NCI-H748 (cell line): ENCODE data around the gene ZNF507.

Experiments
- DNase-seq: peaks from one replicate; lab custom pipeline; 2025; ENCODE audit not compliant: unreplicated experiment; lab: John Stamatoyannopoulos, UW

Gene ZNF507

GRCh38 chr19:32339423-32339822, 6.0 kb upstream of the ZNF507 start:
- DNase-seq: no peak

DNA sequence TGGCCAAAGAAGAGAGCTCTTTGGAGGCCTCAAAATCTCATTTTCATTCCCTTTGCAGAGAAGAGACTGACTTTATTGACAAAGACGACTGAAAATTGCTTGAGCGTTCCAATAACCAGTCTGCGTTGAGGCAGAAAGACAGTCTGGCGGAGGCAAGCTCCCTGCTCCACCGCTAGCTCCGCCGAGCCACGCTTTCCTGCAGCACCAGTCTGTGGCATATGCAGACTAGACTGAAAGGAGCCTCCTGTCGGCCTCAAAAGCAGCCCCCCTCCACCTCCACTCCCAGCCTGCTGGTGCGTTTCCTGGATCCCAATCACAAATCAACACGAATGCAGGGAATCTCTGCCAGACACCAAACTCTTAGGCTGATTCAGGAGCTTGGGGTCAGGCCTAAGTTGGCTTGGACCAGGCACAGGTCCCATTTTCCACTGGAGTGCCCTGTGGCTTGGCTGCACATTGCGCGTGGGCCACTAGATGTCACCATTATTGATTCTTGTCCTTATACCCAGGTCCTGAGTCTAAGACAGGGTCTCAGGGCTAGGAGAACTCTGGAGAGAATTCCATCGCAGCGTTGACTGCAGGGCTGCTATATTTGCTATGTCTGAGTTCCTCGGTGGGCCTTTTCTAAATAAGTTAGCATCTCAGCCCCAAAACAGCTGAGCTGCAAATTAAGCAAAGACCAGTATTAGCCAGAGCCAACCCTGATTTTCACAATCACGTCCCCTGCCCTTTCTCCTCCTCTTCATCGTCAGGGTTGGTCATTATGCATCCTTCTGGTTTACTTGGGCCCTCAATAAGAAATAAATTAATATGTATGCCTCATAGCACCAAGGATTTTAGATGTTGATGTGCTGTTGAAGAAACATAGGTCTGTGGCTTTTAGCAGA, 5.2 kb upstream of the ZNF507 start:
- peak; percentile 45 for DNase-seq

DNA sequence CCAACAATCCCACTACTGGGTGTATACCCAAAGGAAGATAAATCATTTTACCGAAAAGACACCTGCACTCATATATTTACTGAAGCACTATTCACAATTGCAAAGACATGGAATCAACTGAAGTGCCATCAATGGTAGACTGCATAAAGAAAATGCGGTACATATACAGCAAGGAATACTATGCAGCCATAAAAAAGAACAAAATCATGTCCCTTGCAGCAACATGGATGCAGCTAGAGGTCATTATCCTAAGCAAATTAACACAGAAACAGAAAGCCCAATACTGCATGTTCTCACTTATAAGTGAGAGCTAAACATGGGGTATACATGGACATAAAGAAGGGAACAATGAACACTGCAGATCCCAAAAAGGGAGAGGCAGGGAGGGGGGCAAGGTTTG, 2.7 kb upstream of the ZNF507 start:
- no peak for DNase-seq

DNA sequence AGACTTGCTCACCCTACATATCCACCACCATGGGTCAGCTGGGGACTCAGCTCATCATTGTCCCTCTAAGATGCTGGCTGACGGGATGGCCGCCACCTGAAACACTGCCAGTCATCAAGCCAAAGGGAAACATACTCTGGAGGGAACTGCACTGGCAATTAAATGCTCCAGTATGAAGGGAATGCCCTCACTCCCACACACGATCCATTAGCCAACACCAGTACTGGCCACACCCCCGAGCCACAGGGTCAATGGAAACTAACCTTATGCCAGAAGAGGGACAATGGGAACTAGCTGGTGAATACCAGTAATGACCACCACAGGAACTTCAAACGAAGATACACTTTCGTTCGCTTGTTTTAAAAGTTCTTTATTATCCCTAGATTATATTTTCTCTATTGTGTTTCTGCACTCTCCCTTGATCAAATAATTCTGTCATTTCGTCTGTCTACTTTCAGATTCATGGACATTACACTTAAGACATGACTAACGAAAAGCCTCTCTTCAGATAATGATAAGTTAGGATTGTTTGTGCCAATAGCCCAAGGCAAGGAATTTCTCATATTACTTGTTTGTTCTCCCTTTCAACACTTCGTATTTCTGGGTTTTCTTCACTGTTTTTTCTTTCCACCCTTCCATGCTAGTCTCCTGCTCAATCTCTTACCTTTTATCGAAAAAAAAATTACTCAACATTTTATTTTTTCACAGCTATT, 1.7 kb upstream of the ZNF507 start:
- no peak for DNase-seq

- DNase-seq: no peak
These were observed 1.5 kb downstream of the ZNF507 start for GRCh38 chr19:32346901-32347300.

GRCh38 chr19:32347573-32347972, 2.2 kb downstream of the ZNF507 start:
- DNase-seq: no peak

- DNase-seq: no peak
These were observed 3.6 kb downstream of the ZNF507 start for GRCh38 chr19:32349051-32349450.

DNA sequence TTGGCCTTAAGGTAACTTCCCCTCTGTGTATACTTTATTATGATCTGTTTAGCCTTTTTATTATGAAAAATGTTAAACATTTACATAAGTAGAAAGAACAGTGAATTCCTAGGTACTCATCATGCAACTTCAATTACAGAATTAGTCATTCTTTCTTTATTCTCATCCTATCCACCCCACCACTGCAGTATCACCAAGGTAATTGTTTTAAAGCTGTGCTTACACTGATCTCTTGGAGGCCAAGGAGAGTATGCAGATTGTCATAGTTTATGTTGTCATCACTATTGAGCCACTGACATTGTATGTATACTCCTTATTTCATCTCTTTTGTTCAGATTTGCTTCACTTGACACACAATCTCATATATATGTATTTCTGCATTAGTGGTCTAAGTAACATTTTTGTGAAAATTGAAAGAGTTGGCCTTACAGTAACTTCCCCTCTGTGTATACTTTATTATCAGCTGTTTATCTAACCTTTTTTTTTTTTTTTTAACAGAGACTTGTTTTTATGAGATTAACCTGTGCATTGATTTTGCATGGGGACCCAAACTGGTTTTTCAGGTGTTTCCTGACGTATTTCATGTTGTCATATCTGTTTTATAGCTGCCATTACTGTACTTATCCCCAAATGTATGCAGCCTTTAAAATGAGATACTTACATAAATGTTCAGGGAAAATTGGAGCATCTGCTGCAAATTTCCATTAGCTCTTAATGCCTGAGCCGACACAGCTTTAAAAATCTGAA, 4.5 kb downstream of the ZNF507 start:
- no peak for DNase-seq

DNA sequence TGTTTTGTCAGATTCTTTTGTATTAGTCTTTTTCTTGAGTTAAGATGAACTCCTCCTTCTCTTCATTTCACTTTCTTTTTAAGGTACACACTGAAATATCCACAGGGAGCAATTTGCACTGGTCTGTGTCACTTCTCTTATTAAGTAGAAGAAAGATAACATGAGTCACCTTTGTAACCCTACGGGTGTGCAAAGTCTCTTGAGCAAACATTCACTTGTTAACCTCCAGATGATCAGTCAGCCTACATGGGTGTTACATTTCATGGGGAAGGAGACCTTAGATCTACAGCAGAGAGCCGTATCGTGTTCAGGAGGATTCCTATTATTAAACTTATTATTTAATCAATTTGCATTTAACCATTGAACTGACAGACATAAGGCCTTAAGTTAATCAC, 5.1 kb downstream of the ZNF507 start:
- no peak for DNase-seq

DNA sequence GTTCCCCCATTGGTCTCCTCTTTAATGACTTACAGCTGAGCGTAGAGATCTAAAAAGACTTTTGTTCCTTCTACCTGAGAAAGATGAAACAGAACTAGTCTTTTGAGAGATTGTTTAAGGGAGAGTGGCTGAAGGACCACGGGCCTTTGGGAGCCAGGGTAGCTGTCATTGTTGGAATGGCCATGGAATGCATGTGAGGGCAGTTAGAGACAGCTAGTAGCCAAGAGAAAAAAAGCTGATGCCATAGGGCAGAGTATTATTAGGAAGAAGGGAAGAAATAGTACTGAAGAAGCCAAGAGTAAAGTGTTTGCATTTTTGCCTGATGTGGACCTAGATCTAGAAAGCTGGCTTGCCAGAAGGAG, 5.6 kb downstream of the ZNF507 start:
- no peak for DNase-seq

DNA sequence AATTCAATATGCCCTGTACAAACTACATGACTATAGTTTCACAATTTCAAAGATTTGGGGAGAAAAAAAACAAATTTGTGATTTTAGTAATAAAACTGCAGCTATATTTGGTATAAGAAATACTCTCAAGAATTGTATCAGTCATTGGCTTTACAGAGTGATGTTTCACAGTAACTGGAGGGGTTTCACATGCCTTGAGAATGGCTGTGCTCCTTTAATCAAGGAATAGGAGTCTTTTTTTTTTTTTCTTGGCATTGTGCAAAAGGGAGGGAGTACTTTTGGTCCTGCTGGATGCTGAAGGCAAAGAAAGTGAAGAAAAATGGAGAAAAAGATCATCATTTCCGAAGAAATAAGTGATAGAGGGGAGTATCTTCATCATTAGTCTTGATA, 6.8 kb downstream of the ZNF507 start:
- DNase-seq: no peak

GRCh38 chr19:32354345-32354744, 8.9 kb downstream of the ZNF507 start:
- DNase-seq: no peak

DNA sequence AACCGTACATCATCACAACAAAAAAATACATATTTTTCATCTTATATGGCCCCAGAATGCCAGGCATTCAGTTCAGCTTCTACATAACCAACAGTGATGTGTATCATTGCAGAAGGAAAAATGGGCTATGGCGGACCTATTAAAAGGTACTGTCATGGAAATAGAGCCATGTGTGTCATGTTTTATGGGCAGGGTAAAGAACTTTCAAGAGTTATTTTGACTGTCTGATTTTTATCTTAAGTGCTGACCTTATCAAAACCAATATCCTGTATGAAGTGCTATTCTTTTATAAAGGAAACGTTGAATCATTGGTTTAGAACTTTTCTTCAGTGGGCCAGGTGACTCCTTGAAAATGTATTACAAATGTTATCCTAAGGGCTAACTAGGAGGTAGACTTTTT, 9.9 kb downstream of the ZNF507 start:
- DNase-seq: no peak

DNA sequence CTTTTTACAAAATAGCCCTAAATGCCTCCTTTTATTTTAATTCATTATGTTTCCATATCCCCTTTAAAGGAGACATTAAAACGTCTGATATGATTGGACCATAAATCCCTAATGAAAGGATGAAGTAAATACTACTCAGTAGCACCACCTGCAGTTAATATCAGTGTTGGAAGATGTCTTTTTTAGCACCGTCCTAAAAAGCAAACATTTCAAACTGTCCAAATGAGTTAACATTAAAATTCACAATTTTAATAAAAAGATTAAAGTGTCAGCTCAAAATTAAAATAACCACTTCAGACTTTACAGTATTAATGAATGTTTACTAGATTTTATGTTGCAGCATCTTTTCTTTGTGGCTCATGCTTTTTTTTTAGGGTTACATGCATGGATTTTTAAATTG, 12.3 kb downstream of the ZNF507 start:
- no peak for DNase-seq

GRCh38 chr19:32358321-32358720, 12.9 kb downstream of the ZNF507 start:
- DNase-seq: no peak

- DNase-seq: no peak
These were observed 14.2 kb downstream of the ZNF507 start for GRCh38 chr19:32359581-32359980.

DNA sequence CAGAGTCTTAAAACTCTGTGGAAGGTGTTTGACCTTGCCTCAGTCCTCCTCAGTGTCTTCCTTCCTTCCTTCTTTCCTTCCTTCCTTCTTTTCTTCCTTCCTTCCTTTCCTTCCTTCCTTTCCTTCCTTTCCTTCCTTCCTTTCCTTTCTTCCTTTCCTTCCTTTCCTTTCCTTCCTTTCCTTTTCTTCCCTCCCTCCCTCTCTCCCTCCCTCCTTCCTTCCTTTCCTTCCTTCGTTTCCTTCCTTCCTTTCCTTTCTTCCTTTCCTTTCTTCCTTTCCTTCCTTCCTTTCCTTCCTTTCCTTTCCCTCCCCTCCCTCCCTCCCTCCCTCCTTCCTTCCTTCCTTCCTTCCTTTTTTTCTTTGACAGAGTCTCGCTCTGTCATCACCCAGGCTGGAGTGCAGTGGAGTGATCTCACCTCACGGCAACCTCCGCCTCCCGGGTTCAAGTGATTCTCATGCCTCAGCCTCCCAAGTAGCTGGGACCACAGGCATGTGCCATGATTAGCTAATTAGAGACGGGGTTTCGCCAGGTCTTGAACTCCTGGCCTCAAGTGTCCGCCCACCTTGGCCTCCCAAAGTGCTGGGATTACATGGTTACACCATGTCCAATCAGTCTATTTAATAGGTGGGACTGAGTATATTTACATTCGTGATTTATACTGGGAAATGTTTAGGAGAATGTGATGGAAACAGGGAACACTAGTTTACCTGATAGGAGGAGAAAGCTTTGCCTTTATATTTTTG, 16.3 kb downstream of the ZNF507 start:
- no peak for DNase-seq

- no peak for DNase-seq
These were observed 16.9 kb downstream of the ZNF507 start for GRCh38 chr19:32362318-32362691.

DNA sequence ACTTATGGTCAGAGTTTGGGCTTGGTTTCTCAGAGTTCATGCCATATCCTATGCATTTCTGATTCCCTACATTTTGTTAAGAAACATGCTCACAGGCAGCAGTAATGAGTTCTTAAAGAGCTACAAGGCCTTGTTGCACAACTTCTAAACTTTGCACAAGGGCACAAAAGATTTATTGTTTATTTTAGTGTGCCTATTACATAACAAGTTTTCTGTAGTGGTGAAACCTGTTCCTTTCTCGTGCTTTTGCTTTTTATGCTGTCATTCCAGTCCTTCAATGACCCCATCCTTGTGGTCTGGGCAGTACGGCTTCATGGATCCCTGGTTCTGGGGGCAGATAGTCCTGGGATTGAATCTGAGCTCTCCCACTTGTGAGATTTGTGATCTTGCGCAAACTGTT, 17.8 kb downstream of the ZNF507 start:
- no peak for DNase-seq

- DNase-seq: no peak
These were observed 18.2 kb downstream of the ZNF507 start for GRCh38 chr19:32363632-32364031.

DNA sequence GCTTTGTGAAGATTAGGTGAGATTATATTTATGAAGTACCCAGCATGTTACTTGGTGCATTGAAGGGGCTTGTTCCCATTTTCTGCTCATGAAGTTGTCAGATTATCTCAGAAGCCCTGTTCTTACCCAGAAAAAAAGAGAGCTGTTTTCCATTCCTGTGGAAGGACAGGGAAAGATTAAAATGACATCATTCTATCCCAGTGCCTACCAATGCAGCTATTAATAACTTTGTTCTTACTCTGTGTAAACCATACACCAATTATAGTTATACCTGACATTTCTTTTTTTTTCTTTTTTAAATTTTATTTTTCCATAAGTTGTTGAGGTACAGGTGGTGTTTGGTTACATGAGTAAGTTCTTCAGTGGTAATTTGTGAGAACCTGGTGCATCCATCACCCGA, 18.6 kb downstream of the ZNF507 start:
- DNase-seq: no peak
